SH-SY5Y (cell line): ENCODE measurements around the gene CCNH.

Experiments
- GATA2 ChIP-seq: IDR thresholded peaks from 2 replicates; pipeline ENCODE4 v1.6.1; 2011; ENCODE audit warnings: mild to moderate bottlenecking, low read depth, low read length
- GATA3 ChIP-seq: IDR thresholded peaks from 2 replicates; pipeline ENCODE4 v1.6.1; 2011; ENCODE audit warnings: low read depth, mild to moderate bottlenecking, low read length, moderate library complexity

DNA sequence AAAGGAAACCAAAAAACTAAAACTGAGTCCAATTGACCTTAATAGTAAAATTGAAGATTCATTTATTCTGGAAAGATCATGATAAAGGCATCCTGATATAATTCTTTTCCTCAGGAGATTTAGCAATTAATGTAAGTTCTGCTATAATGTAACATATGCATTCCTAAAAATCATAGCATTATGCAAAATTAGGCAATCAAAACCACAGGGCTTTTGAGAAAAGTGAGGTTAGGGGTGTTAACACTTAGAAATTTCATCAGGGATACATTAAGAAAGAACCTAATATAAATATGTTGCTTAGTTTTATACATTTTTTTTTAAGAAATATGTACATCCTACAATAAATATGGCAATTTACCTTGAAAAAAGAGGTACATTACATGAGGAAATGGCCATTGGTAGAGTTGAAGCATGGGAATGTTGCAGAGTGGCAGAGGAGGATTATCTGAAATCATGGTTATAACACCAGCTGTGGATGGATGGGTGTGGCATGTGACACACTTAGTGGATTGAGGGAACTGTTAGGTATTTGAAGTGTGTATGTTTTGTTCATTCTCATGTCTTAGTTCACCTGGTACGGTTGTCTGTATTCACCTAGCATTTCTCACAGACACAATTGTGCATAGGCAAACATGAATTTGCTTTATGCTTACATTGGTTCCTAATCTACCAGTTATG, 51.1 kb downstream of the CCNH start:
- TF ChIP-seq GATA2: no peak
- TF ChIP-seq GATA3: no peak
